MM.1S (cell line): ENCODE results near the gene SYNGR4.

ENCODE experiments used
- EZH2 ChIP-seq: fragments of 300-600 bp; sonication (generic); optimal IDR thresholded peaks from 2 replicates; pipeline ENCODE3; 2017; ENCODE audit warnings: low read depth, mild to moderate bottlenecking, antibody characterized with exemption, low read length, mixed read lengths
- TF ChIP-seq, protein P1 (sequence below): fragments of 300-600 bp; sonication (generic); IDR thresholded peaks from 2 replicates; pipeline ENCODE4 v1.5.1; 2016; ENCODE audit warnings: antibody characterized with exemption, low read length, mixed read lengths

DNA sequence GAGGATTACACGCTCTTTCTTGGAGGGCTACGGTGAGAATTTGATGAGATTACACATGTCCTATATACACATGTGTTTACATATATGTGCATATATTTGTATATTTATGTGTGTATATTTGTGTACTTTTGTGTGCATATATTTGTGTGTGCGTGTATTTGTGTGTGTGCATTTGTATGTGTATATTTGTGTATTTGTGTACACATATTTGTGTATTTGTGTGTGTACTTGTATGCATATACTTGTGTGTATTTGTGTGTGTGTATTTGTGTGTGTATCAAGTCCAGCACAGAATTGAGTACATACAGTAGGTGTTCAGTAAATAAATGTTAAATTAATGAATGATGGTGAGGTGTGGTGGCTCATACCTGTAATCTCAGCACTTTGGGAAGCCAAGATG is 2.3 kb upstream of the SYNGR4 start:
- TF ChIP-seq EZH2 = no peak
- TF ChIP-seq, protein P1, sequence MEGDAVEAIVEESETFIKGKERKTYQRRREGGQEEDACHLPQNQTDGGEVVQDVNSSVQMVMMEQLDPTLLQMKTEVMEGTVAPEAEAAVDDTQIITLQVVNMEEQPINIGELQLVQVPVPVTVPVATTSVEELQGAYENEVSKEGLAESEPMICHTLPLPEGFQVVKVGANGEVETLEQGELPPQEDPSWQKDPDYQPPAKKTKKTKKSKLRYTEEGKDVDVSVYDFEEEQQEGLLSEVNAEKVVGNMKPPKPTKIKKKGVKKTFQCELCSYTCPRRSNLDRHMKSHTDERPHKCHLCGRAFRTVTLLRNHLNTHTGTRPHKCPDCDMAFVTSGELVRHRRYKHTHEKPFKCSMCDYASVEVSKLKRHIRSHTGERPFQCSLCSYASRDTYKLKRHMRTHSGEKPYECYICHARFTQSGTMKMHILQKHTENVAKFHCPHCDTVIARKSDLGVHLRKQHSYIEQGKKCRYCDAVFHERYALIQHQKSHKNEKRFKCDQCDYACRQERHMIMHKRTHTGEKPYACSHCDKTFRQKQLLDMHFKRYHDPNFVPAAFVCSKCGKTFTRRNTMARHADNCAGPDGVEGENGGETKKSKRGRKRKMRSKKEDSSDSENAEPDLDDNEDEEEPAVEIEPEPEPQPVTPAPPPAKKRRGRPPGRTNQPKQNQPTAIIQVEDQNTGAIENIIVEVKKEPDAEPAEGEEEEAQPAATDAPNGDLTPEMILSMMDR = no peak
